Endothelial cell of umbilical vein (primary cell): ENCODE results near the gene SIRT2. TPM values are rescaled to one million over a fixed set of nuclear protein-coding genes. Genes with fewer than 3 reads are reported as not detected.
"Not testable (repeated sequence)": the region's sequence is repeated elsewhere in the genome, so short reads cannot be mapped to it uniquely, and the experiment has no call there.

Source experiments
- BruUV-seq: library from RNA; stranded (reverse); fragments of 400-500 nt; replicated peaks from 2 replicates; lab custom pipeline; 2021; lab: Mats Ljungman, UMichigan
- CTCF ChIA-PET: fragments of 300-600, 350-600 bp; sonication (Branson Sonifier 250); formaldehyde crosslinking; loops from one replicate; lab custom pipeline; 2021; ENCODE audit warnings: antibody characterized with exemption, inconsistent platforms; lab: Charles Lee
- POLR2A ChIA-PET: fragments of 300-600, 350-600 bp; sonication (Branson Sonifier 250); formaldehyde crosslinking; loops from one replicate; lab custom pipeline; 2021; ENCODE audit warnings: antibody characterized with exemption, inconsistent platforms; lab: Charles Lee
- DNase-seq: peaks from one replicate; pipeline ENCODE4 v3.0.0-alpha.2; 2011; ENCODE audit warnings: low read depth, low spot score
- FAIRE-seq: peaks from 2 replicates; lab custom pipeline; 2011; peaks lifted over from hg19 to GRCh38; lab: Jason Lieb, UNC
- H2AFZ ChIP-seq: 2 replicates; pipeline ENCODE4 v1.6.0; 2012; ENCODE audit warnings: low read depth, low read length, control low read depth, inconsistent platforms
- H3K27ac ChIP-seq: 2 replicates; pipeline ENCODE4 v1.5.1; 2011; ENCODE audit warnings: low read depth, mild to moderate bottlenecking, control low read depth, low read length, moderate library complexity; ENCODE audit not compliant: insufficient read depth
- H3K27me3 ChIP-seq, 2 experiments: 2 replicates each; pipeline versions ENCODE4 v1.6.0 to v1.6.1; 2011; ENCODE audit warnings: low read length in 2 of 2, mixed read lengths in 1 of 2; ENCODE audit not compliant: control insufficient read depth in 2 of 2, insufficient read depth in 2 of 2
- H3K36me3 ChIP-seq, 2 experiments: 2 replicates in 1 of 2; 3 replicates in 1 of 2; pipeline ENCODE4 v1.5.1; 2011; ENCODE audit warnings: low read length in 2 of 2, mild to moderate bottlenecking in 1 of 2, moderate library complexity in 1 of 2; ENCODE audit not compliant: control insufficient read depth in 2 of 2, insufficient read depth in 2 of 2; ENCODE audit errors: extremely low read depth in 1 of 2
- H3K4me1 ChIP-seq: 3 replicates; pipeline ENCODE4 v1.5.1; 2011; ENCODE audit warnings: mild to moderate bottlenecking, low read length; ENCODE audit not compliant: control insufficient read depth, insufficient read depth; ENCODE audit errors: extremely low read depth
- H3K4me2 ChIP-seq: 2 replicates; pipeline ENCODE4 v1.6.1; 2011; ENCODE audit warnings: low read length, control low read depth, mixed read lengths; ENCODE audit not compliant: insufficient read depth
- H3K4me3 ChIP-seq, 3 experiments: fragments of 200-600 bp in 1 of 3; sonication (generic), shearing (Covaris generic) in 1 of 3; replicated peaks in 1 of 3; 2 replicates each; pipeline ENCODE4 v1.5.1; 2011 to 2016; ENCODE audit warnings: control low read depth in 3 of 3, low read length in 3 of 3, mild to moderate bottlenecking in 2 of 3, inconsistent platforms in 1 of 3, low read depth in 1 of 3, moderate library complexity in 1 of 3; ENCODE audit not compliant: insufficient read depth in 1 of 3
- H3K79me2 ChIP-seq: 2 replicates; pipeline ENCODE4 v1.6.0; 2012; ENCODE audit warnings: low read length, inconsistent platforms; ENCODE audit not compliant: control insufficient read depth, insufficient read depth
- H3K9ac ChIP-seq: replicated peaks from 2 replicates; pipeline ENCODE3; 2011; ENCODE audit warnings: low read length, control low read depth; ENCODE audit not compliant: insufficient read depth; ENCODE audit errors: extremely low read depth
- H3K9me1 ChIP-seq: replicated peaks from 3 replicates; pipeline ENCODE4 v1.6.0; 2011; ENCODE audit warnings: mild to moderate bottlenecking, low read length; ENCODE audit not compliant: control insufficient read depth, insufficient read depth; ENCODE audit errors: extremely low read depth
- H3K9me3 ChIP-seq: replicated peaks from 2 replicates; pipeline ENCODE4 v1.5.1; 2012; ENCODE audit warnings: low read length, inconsistent platforms; ENCODE audit not compliant: control insufficient read depth, insufficient read depth
- H4K20me1 ChIP-seq: replicated peaks from 2 replicates; pipeline ENCODE3; 2011; ENCODE audit warnings: mild to moderate bottlenecking, low read length; ENCODE audit not compliant: control insufficient read depth, insufficient read depth; ENCODE audit errors: extremely low read depth
- CTCF ChIP-seq, 2 donors: IDR thresholded peaks; 1 replicate in 1 of 2; 2 replicates in 1 of 2; pipeline ENCODE4 v1.5.1; 2011; ENCODE audit warnings: low read length in 2 of 2, mild to moderate bottlenecking in 2 of 2, moderate library complexity in 2 of 2, control low read depth in 1 of 2, inconsistent platforms in 1 of 2, low read depth in 1 of 2; ENCODE audit not compliant: insufficient read depth in 1 of 2; ENCODE audit errors: extremely low read depth in 1 of 2
- EZH2 ChIP-seq: IDR thresholded peaks from 2 replicates; pipeline ENCODE4 v1.6.1; 2012; ENCODE audit warnings: borderline replicate concordance, low read depth, mild to moderate bottlenecking, moderate library complexity, low read length, inconsistent platforms; ENCODE audit not compliant: severe bottlenecking
- FOS ChIP-seq: IDR thresholded peaks from 2 replicates; pipeline ENCODE4 v1.6.1; 2011; ENCODE audit warnings: mild to moderate bottlenecking, low read length, moderate library complexity, borderline replicate concordance; ENCODE audit not compliant: insufficient read depth
- GATA2 ChIP-seq: IDR thresholded peaks from 2 replicates; pipeline ENCODE4 v1.7.0; 2011; ENCODE audit warnings: low read depth, mild to moderate bottlenecking, moderate library complexity, mixed read lengths, low read length; ENCODE audit not compliant: insufficient read length, insufficient read depth
- JUN ChIP-seq: IDR thresholded peaks from 2 replicates; pipeline ENCODE4 v1.6.1; 2011; ENCODE audit warnings: borderline replicate concordance, low read depth; ENCODE audit not compliant: insufficient read length, insufficient read depth
- MAX ChIP-seq: IDR thresholded peaks from 2 replicates; pipeline ENCODE4 v1.6.1; 2011; ENCODE audit not compliant: insufficient read depth, insufficient read length
- MYC ChIP-seq: IDR thresholded peaks from one replicate; pipeline ENCODE4 v1.6.1; 2011; ENCODE audit warnings: mild to moderate bottlenecking, low read depth, low read length
- POLR2A ChIP-seq: IDR thresholded peaks from 2 replicates; pipeline ENCODE4 v1.6.1; 2012; ENCODE audit warnings: low read depth, mild to moderate bottlenecking, control low read depth, low read length
- POLR2AphosphoS5 ChIP-seq: IDR thresholded peaks from 2 replicates; pipeline ENCODE4 v1.6.1; 2012; ENCODE audit warnings: low read depth, mild to moderate bottlenecking, control low read depth, low read length, moderate library complexity; ENCODE audit not compliant: insufficient read depth
- dilution Hi-C: fragments of 300-500 bp; cut with MboI; formaldehyde crosslinking; loops from one replicate; pipeline ENCODE4 v1.15.0; 2019; ENCODE audit warnings: low sequenced_read_pairs; ENCODE audit not compliant: extremely low pct_ligation_motif_present
- intact Hi-C: fragments of 100-400 bp; cut with micrococcal nuclease; formaldehyde crosslinking; loops from one replicate; pipeline ENCODE4 v1.10.0; 2022
- polyA plus RNA-seq, 4 experiments: library from polyadenylated mRNA; depleted of rRNA in 3 of 4; stranded (reverse) in 3 of 4; unstranded in 1 of 4; fragments of >200 nt; gene quantifications; 2 replicates each; pipeline versions ENCODE4 v1.2.1 to v1.2.3, GENCODE V29; 2011 to 2012; ENCODE audit warnings: missing spikeins in 1 of 4
- total RNA-seq: library from RNA; stranded (reverse); gene quantifications from 2 replicates; pipeline ENCODE4 v1.2.3, GENCODE V29; 2021

The SIRT2 gene
- total and polyA plus RNA-seq, 2 donors (not counting 3 experiments of a cell fraction or from before 2014, with no cell fraction given), result 47.6 to 72.5 TPM

DNA sequence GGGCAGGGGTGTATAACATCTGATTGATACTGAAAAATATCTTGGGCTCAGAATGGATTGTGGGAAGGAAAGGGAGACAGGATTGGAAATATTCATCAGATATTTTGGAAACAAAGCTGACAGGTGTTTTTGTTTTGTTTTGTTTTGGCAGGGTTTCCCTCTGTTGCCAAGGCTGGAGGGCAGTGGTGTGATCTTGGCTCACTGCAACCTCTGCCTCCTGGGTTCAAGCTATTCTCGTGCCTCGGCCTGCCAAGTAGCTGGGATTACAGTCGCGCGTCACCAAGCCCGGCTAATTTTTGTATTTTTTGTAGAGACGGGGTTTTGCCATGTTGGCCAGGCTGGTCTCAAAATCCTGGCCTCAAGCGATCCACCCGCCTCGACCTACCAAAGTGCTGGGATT, 26.0 kb downstream of the SIRT2 start:
- H3K36me3 ChIP-seq, H3K79me2 ChIP-seq, H3K4me2 ChIP-seq, H3K27ac ChIP-seq, intact Hi-C loops, FAIRE-seq, dilution Hi-C loops, H2AFZ ChIP-seq, BruUV-seq, H4K20me1 ChIP-seq, H3K9ac ChIP-seq, H3K27me3 ChIP-seq, H3K9me1 ChIP-seq, H3K9me3 ChIP-seq, DNase-seq, H3K4me3 ChIP-seq: not testable (repeated sequence)
- ChIA-PET CTCF (interaction anchor here (1.1 to 3.4 kb wide), 5 partner anchors 10 to 239 kb away, joined by 3 to 29 read pairs (median 6); partner anchors contain the start of genes NFKBIB and SIRT2), POLR2A (interaction anchor here (0.6 kb wide), 1 partner anchor 13 kb away, joined by 4 read pairs; no protein-coding TSS in a partner anchor)
- peaks cover 17% of the 10 kb centered on the region for H3K4me1 ChIP-seq

GRCh38 chr19:38870612-38871011, 28.8 kb downstream of the SIRT2 start:
- Histone ChIP-seq H3K9me3 (no peaks in the 10 kb centered on the region), H4K20me1 (no peaks in the 10 kb centered on the region), H3K4me2 (peak overlapping the region; percentile 78), H3K79me2 (no peaks in the 10 kb centered on the region), H3K4me1 (peaks cover 8% of the 10 kb centered on the region), H3K4me3 (no peak overlapping the region), H3K9me1 (no peaks in the 10 kb centered on the region), H3K36me3 (no peaks in the 10 kb centered on the region), H3K9ac (no peak overlapping the region), H3K27ac (no peak overlapping the region), H3K27me3 (no peaks in the 10 kb centered on the region), H2AFZ (no peak overlapping the region)
- no peak for DNase-seq
- no peak for FAIRE-seq
- ChIA-PET POLR2A (no interaction called here), CTCF (interaction anchor here (0.7 to 1.5 kb wide), 2 partner anchors 13 to 30 kb away, joined by 3 to 6 read pairs; partner anchors contain the start of gene NFKBIB)
- dilution Hi-C loops, result no loop called here
- no TSS peak for BruUV-seq
- no peak for TF ChIP-seq GATA2
- TF ChIP-seq EZH2, result no peak
- no peak for TF ChIP-seq FOS
- TF ChIP-seq JUN, result no peak
- no peak for TF ChIP-seq POLR2A
- TF ChIP-seq MAX, result no peak
- TF ChIP-seq POLR2AphosphoS5, result no peak
- TF ChIP-seq MYC, result no peak
- no peak for TF ChIP-seq CTCF (IDR thresholded peaks at IDR 0.05; ENCODE audit: extremely low read depth in 1 of 2, insufficient read depth in 1 of 2, low read depth in 1 of 2, low read length in 2 of 2)
- intact Hi-C loops, result no loop called here
